ENCODE data around the gene SLC45A3.

SLC45A3 gene

DNA sequence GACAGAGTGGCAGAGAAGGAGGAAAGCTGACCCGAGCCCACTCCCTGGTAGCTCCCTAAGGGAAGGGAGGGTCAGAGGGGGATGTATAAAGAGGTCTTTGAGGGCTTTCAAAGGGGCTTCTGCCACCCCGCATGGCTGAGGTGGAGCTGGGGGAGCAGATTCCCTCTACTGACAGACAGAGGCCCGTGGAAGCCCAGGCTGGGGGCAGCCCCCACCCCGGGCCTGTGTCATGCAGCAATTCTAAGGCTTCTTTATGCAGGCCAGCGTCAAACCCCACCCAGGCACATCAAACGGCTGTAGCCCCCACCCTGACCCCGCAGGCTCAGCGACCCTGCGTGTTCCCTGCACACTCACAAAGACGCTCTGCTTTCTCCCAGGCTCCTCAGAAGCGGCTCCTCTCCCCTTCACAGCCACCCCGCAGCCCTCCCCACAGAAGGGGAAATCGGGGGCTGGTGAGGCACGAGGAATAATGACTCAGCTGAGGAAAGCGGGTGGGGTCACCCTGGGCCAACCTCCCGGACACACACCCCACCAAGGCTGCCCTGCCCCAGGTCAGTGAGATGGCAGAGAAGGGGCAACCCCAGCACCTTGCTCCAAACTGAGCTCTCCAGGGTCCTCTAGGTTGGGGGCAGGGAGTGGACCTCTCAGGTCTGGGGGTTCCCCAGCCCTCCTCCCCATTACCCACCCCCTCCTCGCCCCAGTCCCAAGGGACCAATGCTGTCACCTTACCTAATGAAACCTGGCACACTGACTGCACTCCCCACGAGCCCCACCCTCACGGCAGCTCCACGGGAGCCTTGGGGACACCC lies 10.8 kb downstream of the SLC45A3 start:
- in situ Hi-C loops (cut with HindIII; ENCODE audit: low sequenced_read_pairs), result loop anchor here (5.0 kb wide), 1 partner anchor 98 kb away; no protein-coding TSS in a partner anchor

DNA sequence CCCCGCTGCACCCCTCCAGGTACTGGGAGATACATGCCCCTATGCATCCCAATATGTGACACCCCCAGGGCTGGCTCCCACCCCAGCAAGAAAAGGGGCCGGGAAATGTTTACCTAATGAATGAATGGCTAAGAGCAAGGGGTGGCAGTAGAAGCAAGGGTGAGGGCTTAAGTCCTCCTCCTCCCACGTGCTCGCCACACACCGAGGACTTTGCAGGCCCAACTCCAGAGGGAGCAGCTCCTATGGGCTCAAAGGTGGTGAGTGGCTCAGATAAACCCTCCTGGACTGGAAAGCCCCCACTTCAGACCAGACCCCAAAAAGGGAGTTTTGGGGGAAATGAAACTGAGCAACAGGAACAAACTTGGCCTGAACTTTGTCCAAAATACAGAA lies 11.4 kb downstream of the SLC45A3 start:
- in situ Hi-C loops (cut with HindIII; ENCODE audit: low sequenced_read_pairs), result loop anchor here (5.0 kb wide), 1 partner anchor 98 kb away; no protein-coding TSS in a partner anchor

DNA sequence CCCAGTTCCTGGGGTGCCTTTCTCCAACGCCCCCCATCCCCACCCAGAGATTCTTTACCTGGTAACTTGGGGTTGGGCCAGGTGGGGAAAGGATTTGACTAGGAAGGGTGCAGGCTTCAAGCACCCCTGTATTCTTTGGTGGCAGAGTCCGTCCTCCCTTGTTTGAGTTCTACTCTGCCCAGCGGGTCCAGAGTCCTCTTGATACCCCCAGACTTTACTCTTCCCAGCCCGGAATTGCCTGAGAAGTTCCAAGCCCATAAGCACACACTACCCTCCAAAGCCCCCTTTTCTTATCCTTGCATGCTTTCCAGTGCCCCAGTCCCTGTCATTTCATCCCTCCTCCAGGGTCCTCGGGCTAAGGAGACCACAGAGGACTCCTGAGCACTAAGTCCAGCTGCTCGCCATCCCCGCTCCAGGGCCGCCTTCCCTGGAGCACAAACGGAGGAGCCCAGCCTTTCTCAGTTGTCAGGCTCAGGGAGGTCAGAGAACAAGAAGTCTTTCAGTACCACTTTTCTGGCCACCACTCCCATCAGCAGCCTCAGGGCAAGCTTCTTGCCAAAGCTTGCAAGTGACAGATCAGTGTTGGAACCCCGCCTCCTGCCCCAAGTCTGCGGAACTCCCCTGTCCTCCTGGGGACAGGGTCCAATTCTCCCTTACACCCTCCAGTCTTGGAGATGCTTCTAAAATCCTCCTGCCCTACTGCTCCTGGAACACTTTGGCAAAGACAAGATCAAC lies 12.2 kb downstream of the SLC45A3 start:
- in situ Hi-C loops (cut with HindIII; ENCODE audit: low sequenced_read_pairs), result loop anchor here (5.0 kb wide), 1 partner anchor 99 kb away; no protein-coding TSS in a partner anchor

DNA sequence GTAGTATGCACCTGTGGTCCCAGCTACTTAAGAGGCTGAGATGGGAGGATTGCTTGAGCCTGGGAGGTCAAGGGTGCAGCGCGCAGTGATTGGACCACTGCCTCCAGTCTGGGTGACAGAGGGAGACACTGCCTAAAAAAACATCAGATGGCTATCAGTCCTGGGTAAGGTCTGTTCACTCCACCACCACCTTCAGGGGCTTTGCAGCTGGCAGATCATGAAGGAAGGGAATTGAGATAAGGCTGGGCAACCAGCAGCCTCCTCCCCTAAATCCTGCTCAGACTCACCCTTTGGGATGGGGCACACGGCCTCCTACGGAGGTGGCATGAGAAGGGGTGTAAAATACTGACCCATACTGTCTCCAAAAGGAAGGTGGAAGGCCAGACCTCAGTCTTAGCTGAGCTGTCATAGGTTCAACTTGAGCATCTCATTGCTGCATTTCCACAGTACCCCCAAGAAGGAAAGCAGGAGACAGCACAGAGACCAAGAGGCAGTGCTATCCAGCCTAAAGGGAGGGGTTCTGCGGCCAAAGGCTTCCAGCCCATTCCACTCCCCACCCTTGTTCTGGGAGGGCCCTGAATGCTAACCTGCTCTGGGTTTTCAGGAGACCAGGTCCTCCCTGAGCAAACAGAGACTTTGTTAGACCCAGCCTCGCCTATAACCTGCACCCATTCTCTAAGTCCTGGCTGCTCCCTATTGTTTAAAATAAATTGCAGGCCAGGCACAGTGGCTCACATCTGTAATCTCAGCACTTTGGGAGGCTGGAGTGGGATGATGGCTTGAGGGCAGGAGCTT lies 13.7 kb downstream of the SLC45A3 start:
- in situ Hi-C loops (cut with HindIII; ENCODE audit: low sequenced_read_pairs), result loop anchor here (5.0 kb wide), 1 partner anchor 101 kb away; no protein-coding TSS in a partner anchor

DNA sequence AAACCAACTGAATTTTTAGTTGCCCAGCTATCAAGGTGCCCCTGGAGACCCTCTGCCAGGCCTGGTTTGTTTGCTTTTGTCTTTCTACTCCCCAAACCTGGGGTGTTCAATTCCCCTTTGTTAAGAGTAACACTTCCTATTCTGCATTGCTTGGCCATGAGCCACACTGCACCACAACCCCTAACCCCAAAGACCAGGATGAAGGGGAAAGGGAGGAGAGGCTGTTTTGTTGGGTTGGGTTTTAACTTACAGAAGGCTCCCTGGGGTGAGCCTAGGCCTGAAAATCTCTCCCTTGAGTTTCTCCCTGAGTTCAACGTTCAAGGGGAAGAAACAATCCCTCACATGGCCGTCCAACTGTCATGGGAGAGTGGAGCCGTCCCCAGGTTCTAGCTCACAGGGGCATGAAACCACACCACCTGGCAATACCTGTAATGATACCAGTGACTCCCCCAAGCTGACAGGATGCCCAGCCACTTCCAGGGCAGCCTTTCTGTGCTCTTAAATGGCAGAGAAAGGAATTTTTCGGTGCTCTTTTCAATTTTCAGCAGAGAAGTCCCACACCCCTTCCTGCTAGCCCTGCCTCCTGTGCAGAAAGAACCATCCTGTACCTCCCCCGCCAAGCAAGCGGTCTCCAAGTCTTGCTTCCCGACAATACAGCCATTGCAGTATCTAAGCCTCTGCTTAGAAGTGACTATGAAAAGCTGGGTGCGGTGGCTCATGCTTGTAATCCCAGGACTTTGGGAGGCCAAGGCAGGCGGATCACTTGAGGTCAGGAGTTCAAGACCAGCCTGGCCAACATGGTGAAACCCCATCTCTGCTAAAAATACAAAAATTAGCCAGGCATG lies 14.9 kb downstream of the SLC45A3 start:
- in situ Hi-C loops (cut with HindIII; ENCODE audit: low sequenced_read_pairs), result loop anchor here (5.0 kb wide), 1 partner anchor 102 kb away; no protein-coding TSS in a partner anchor

DNA sequence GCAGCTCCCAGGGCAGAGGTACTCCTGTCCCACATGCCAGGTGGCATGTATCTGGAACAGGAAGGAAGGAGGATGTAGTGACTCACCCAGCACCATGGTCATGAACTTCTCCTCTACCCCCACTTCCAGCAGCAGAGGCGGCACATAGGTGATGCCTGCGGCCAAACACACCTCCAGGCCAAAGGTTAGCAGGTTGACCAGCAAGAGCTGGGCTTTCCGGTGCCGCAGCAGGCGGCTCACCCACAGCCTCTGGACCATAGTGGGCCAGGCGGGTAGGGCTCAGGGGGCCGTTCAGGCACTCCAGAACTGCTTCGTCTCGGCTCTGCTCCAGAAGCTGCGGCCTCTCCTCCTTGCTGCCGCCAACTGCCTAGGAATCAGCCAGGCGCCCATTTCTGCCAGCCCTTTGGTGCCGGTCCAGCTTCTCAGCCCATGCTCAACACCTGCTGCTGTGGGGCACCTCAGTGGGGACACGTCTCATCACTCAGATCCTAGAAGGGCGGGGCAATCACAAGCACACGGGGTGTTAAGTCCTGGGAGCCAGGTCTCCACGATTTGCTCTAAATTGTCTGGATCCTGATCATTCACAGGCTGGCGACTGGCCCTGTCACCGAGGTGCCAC lies 15.8 kb downstream of the SLC45A3 start:
- in situ Hi-C loops (cut with HindIII; ENCODE audit: low sequenced_read_pairs), result loop anchor here (5.0 kb wide), 2 partner anchors 48 to 103 kb away; no protein-coding TSS in a partner anchor

DNA sequence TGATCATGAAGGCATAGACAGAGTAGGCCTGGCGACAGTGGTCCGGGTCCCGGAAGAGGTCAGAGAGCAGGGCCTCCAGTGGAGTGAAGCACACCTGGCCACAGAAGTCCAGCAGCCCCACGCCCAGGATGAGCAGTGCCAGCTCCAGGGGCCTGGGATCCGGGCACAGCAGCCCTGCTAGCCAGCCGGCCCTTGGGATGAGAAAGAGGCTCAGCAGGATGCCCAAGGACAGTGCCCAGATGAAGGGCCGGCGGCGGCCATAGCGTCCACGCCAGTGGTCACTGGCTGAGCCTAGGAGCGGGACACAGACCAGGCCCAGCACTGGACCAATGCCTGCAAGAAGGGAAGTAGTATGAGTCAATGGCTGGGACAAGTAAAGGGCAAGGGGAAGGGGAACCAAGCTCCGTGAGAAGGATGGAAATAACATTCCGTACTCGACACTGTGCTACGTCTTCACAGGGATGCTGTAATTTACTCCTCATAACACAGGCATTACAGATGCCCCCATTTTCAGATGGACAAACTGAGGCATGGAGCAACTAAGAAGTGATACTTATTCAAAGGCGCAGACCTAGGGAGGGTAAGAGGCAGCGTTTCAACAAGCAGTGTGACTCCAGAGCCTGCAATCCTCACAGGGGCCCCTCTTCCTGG lies 16.9 kb downstream of the SLC45A3 start:
- in situ Hi-C loops (cut with HindIII; ENCODE audit: low sequenced_read_pairs), result loop anchor here (5.0 kb wide), 1 partner anchor 49 kb away; no protein-coding TSS in a partner anchor

DNA sequence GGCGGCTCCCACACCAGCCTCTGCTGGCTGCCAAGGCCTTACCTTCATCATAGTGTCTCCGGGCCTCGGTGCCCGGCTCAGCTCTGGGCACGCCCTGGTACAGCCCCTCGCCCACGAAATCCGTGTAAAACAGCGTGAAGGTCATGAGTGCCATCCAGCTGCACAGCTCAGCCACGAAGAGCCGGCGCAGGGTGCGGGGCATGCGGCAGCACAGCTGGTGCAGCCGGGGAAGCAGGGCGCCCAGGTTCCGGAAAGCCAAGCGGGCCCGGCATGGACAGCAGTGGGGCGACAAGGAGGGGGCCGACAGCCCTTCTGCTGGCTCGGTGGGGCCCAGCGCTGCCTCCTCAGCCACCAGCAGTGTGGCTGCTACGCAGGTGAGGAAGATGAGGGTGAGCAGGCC lies 17.5 kb downstream of the SLC45A3 start:
- in situ Hi-C loops (cut with HindIII; ENCODE audit: low sequenced_read_pairs), result loop anchor here (5.0 kb wide), 1 partner anchor 50 kb away; no protein-coding TSS in a partner anchor

DNA sequence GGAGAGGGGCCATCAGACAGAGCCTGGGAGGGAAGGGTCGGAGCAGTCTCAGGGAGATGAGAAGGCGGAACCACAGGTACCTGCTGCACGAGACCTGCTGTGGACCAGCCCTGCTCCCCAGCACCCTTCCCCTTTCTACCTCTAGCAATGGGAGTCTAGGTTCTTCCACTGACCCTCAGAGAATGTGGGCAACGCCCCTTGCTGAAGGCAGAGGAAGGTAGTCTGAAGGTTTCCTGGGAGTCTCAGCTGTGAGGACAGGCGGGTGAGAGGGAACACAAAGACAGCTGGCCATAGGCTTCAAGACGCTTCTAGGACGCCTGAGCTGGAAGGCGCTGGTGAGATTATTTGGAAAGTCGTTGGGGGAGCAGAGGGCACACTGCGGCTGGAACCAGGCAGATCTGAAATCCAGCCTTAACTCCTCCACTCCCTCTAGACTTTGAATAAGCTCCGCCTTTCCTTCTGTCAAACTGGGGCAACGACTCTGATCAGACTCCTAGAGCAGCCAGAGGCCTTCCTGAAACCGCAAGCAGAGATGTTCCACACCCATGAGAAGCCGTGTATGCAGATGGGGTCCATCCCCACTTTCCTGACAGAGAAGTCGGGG lies 18.1 kb downstream of the SLC45A3 start:
- in situ Hi-C loops (cut with HindIII; ENCODE audit: low sequenced_read_pairs), result loop anchor here (5.0 kb wide), 1 partner anchor 50 kb away; no protein-coding TSS in a partner anchor

DNA sequence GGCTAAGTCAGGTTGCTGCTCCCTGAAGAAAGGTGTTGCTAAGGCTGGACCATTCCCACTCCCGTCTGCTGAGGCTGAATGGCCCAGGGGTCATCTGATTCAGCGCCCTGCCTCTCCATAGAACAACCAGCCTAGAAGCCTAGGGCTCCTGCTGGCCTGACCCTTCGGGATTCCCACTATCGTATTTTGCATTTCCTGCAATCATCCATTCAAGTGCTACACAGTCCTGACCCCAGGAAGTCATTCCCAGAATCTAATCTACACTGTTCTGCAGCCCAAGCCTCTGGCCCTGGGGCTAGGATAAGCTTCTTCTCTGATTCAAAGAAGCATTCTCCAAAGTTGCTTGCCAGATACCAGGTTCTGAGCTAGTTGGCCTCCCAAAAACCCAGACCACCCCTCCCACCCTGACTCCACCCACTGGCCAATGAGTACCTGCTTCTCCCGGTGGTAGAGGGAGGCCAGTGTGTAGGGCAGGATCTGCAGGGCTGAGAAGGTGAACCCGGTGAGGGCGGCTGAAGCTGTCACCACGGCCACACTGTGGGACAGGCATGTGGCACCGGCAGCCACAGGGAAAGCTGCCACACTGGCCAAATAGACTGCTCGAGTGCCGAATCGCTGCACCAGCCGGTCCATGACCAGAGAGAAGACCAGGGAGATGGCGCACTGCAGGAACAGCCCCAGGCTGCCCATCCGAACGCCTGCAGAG lies 18.7 kb downstream of the SLC45A3 start:
- in situ Hi-C loops (cut with HindIII; ENCODE audit: low sequenced_read_pairs), result loop anchor here (5.0 kb wide), 1 partner anchor 51 kb away; no protein-coding TSS in a partner anchor

DNA sequence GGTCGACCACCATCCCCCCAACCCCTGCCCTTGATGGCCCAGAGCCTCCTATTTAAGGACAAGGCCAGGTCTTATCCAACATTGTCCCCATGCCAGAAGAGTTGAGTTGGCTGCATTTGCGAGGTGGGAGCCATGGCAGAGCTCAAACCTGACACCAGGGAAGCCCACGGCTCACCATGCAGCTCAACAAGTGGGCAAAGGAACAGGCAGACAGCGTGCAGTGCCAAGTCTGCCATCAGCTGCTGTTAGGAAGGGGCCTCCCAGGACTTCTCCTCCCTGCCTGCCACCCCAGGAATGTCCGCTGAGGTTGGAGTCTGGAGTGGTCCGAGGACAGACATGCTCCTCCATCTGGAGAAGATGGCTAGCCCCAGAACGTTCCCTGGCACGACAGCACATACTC lies 19.9 kb downstream of the SLC45A3 start:
- in situ Hi-C loops (cut with HindIII; ENCODE audit: low sequenced_read_pairs), result loop anchor here (5.0 kb wide), 1 partner anchor 52 kb away; no protein-coding TSS in a partner anchor

DNA sequence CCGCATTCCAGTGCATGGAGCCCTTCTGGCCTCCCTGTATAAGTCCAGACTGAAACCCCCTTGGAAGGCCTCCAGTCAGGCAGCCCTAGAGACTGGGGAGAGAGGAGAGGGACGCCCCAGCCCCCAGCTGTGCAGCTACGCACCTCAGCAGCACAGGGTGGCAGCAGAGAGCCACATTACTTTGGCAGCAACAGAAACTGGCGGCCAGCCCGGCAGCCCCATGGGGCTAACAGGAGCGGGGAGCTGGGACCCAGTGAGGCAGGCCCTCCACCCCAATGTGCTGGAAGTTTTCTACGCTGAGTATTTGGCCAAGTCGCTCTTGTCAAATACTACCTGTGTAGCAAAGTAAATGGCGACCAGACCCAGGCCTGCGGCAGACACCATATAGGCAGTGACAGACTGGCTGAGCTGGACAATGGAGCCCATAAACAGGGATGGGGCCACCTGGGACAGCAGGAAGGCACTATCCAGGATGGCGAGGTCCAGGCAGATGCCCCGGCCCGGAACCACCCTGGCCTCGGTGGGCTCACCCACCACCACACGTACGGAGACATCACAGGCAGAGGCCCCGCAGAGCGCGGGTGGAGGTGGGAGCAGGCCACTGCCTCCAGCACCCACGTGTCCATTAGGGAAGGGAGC lies 21.2 kb downstream of the SLC45A3 start:
- in situ Hi-C loops (cut with HindIII; ENCODE audit: low sequenced_read_pairs), result no loop called here

DNA sequence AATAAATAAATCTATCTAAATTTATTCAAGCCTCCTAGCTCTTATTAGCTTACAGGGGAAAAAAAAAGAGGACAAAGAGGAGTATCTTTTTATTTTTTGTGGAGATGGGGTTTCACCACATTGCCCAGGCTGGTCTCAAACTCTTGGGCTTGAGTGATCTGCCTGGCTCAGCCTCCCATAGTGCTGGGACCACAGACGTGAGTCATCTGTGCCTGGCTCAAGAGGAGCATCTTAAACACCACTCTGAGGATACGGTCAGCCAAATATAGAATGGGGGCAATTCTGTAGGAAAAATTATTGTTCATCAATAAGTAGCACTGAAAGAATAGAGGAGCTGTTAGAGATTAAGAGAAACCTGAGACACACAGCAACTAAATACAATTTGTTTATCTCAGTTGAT lies 24.1 kb downstream of the SLC45A3 start:
- in situ Hi-C loops (cut with HindIII; ENCODE audit: low sequenced_read_pairs), result no loop called here

DNA sequence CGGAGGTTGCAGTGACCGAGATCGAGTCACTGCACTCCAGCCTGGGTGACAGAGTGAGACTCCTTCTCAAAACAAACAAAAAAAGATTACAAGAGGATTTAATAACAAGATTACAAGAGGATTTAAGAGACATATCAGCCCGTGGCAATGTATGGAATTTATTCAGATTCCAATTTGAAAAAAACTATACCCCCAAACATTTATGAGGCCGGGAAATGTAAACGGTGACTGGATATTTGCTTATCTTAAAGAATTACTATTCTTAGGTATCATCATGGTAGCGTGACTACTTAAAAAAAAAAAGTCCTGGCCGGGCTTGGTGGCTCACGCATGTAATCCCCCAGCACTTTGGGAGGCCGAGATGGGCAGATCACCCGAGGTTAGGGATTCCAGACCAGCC lies 27.3 kb downstream of the SLC45A3 start:
- in situ Hi-C loops (cut with HindIII; ENCODE audit: low sequenced_read_pairs), result no loop called here

DNA sequence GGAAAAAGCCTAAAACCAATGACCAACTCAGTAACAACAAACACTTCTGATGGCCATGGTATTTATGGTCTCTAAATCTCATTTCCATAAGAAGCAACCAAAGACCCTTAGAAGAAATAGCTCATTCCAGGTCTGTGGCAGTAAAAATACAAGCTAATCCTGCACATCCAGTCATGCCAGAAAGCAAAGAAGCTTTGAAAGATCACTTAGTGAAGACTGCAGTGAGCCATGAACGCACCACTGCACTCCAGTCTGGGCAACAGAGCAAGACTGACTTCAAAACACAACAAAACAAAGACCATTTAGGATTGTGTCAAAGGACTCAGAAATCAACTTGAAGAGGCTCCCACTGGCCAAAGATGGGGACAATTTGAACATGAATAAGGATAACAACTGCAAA lies 30.1 kb downstream of the SLC45A3 start:
- in situ Hi-C loops (cut with HindIII; ENCODE audit: low sequenced_read_pairs), result no loop called here

DNA sequence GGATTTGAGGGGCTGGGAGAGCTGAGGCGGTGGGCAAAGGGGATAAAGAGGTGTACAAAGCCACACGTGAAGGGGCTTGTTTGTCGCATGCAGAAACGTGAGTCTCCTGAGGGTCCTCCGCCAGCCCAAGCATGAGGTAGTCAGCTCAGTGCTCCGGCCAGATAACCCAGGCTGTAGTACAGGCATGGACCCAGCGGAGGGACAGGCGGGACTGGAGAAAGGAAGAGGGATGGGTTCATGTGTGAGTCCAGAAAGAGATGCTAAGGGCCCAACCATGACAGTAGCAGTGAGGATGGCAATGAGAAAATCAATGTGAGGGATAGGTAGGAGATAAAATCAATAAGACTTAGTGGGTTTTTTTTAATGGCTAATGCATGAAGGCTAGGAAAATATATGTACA lies 34.8 kb downstream of the SLC45A3 start:
- in situ Hi-C loops (cut with HindIII; ENCODE audit: low sequenced_read_pairs), result no loop called here

DNA sequence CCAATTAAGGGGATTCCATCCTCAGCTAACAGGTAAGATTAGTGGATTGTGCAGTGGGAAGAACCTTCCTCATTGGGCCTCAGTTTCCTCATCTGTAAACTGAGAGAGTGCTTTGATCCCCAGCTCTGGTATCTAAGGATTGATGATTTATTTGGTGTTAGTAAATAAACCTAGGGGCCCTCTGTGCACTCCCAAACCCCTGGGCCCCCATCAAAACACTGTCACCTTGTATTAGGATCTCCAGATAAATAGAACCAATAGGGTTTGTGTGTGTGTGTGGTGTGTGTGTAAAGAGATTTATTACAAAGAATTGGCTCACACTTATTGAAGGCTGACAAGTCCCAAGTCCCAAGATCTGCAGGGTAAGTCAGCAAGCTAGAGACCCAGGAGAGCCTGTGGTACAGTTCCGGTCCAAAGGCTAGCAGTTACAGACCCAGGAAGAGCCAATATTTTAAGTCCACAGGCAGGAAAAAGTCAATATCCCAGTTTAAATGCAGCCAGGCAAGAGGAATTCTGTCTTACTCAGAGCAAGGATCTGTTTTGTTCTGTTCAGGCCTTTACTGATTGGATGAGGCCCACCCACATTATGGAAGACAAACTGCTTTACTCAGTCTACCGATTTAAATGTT lies 37.5 kb downstream of the SLC45A3 start:
- in situ Hi-C loops (cut with HindIII; ENCODE audit: low sequenced_read_pairs), result loop anchor here (5.0 kb wide), 1 partner anchor 105 kb away; no protein-coding TSS in a partner anchor
